GM18909 (cell line): ENCODE results near the gene ELMO1.

Experiments
- ATAC-seq: cut with Tn5 transposase; IDR thresholded peaks from one replicate; pipeline ENCODE4 v1.9.1; 2021; ENCODE audit warnings: mild to moderate bottlenecking; ENCODE audit not compliant: unreplicated experiment, poor library complexity

ELMO1 gene

GRCh38 chr7:37208528-37208927, 240.1 kb downstream of the ELMO1 start:
- ATAC-seq, result peak; percentile 62

GRCh38 chr7:37206192-37206591, 242.5 kb downstream of the ELMO1 start:
- ATAC-seq, result no peak

- ATAC-seq, result no peak
Measured at GRCh38 chr7:37205451-37205850, 243.2 kb downstream of the ELMO1 start.

GRCh38 chr7:37201876-37202198, 246.8 kb downstream of the ELMO1 start:
- ATAC-seq, result no peak

- ATAC-seq, result peak; percentile 66
Measured at GRCh38 chr7:37201003-37201875, 247.4 kb downstream of the ELMO1 start.

GRCh38 chr7:37198906-37199485, 249.7 kb downstream of the ELMO1 start:
- no peak for ATAC-seq

- no peak for ATAC-seq
Measured at GRCh38 chr7:37198041-37198905, 250.4 kb downstream of the ELMO1 start.

GRCh38 chr7:37197108-37197507, 251.6 kb downstream of the ELMO1 start:
- ATAC-seq, result no peak

- no peak for ATAC-seq
Measured at GRCh38 chr7:37196676-37197075, 252.0 kb downstream of the ELMO1 start.

- no peak for ATAC-seq
Measured at GRCh38 chr7:37195388-37195787, 253.3 kb downstream of the ELMO1 start.

GRCh38 chr7:37194943-37195342, 253.7 kb downstream of the ELMO1 start:
- no peak for ATAC-seq

- ATAC-seq, result no peak
Measured at GRCh38 chr7:37193775-37194135, 254.9 kb downstream of the ELMO1 start.

GRCh38 chr7:37193087-37193774, 255.4 kb downstream of the ELMO1 start:
- no peak for ATAC-seq

GRCh38 chr7:37191797-37192196, 256.9 kb downstream of the ELMO1 start:
- no peak for ATAC-seq

GRCh38 chr7:37187179-37187578, 261.5 kb downstream of the ELMO1 start:
- no peak for ATAC-seq

GRCh38 chr7:37186753-37187152, 261.9 kb downstream of the ELMO1 start:
- ATAC-seq, result no peak

- ATAC-seq, result no peak
Measured at GRCh38 chr7:37181550-37181932, 267.1 kb downstream of the ELMO1 start.

GRCh38 chr7:37180828-37181549, 267.7 kb downstream of the ELMO1 start:
- no peak for ATAC-seq

GRCh38 chr7:37176079-37176478, 272.6 kb downstream of the ELMO1 start:
- ATAC-seq, result no peak

- no peak for ATAC-seq
Measured at GRCh38 chr7:37174460-37174859, 274.2 kb downstream of the ELMO1 start.
